K562 treated with DMSO at 1 percent for 4 hours (cell line): ENCODE measurements around the gene TEKT5. TPM values are rescaled to one million over a fixed set of nuclear protein-coding genes. Genes with fewer than 3 reads are reported as not detected.

Source experiments
- total RNA-seq: library from RNA; unstranded; fragments of 300-600 nt; gene quantifications from 2 replicates; pipeline ENCODE4 v1.2.3, GENCODE V29; 2022; ENCODE audit not compliant: insufficient read depth

TEKT5 gene
- total RNA-seq, result not detected in 2 replicates

GRCh38 chr16:10694830-10695229 lies at the start of gene TEKT5:
TSS of gene TEKT5 (minus strand) at chr16:10694930. CDS start at chr16:10694873, 57 bp downstream.

DNA sequence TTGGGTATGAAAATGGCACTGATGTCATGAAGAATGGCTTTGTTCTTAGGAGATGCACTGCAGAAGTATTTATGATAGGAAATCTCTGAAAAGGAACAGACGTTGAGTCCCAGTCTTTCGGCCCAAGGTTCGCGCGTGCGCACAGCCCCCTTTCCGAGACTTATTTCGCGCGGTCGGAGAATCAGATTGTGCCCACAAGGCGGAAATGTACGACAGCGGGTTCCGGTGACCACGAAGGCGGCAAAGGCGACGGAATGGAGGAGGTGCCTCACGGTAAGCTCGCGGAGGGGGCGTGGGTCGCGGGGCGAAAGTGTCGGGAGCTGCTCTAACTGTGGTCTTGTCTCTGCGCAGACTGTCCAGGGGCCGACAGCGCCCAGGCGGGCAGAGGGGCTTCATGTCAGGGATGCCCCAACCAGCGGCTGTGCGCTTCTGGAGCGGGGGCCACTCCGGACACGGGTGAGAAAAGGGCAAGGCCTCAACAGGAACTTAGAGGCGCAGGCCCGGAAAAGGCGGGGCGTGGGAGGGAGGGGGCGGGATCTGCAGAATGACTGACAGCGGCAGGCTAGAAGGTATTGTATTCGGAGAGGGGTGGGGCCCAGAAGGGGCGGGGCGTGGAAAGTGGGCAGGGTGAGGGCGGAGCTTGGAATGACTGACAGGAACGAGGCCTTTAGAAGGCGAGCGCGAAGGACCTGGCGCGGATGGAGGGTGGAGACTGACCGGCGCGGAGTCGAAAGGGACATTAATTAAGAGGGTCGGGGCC lies 49.1 kb upstream of the TEKT5 start, which contains the start of gene NUBP1:
NUBP1 (plus strand) TSS at position 233 of the 760 bp plus-strand sequence; CDS start at position 255, 22 bp downstream.

GRCh38 chr16:10579965-10580882 lies 114.5 kb downstream of the TEKT5 start, which contains the start of gene EMP2:
TSS of gene EMP2 (minus strand) at chr16:10580598. CDS start at chr16:10547617, 32,981 bp downstream.

Other genes with a start within 250 kb of the TEKT5 start
- gene EMP2, start 114.3 kb downstream of the TEKT5 start, total RNA-seq, result 1.8 and 3.3 TPM in 2 replicates
- 17.3 and 21.2 TPM in 2 replicates for gene NUBP1, start 48.9 kb upstream of the TEKT5 start, total RNA-seq
- not detected in 2 replicates for gene TVP23A, start 123.9 kb upstream of the TEKT5 start, total RNA-seq
- 0.10 and 0.59 TPM in 2 replicates for gene CIITA, start 182.3 kb upstream of the TEKT5 start, total RNA-seq
- 35.1 and 44.6 TPM in 2 replicates for gene DEXI, start 247.5 kb upstream of the TEKT5 start, total RNA-seq
- 18.3 and 18.8 TPM in 2 replicates for gene CLEC16A, start 249.6 kb upstream of the TEKT5 start, total RNA-seq